ENCODE results near the gene ZFP36.

The ZFP36 gene

GRCh38 chr19:39379865-39380396 is 26.7 kb upstream of the ZFP36 start:
- DNase-seq (ENCODE audit: low read depth), result no peak
- no peak overlapping the region for H3K4me3 ChIP-seq (replicated peaks; ENCODE audit: low read depth, low read length)
- no peak for TF ChIP-seq CTCF (IDR thresholded peaks at IDR 0.05; ENCODE audit: low read length, missing control alignments)

GRCh38 chr19:39380521-39381502 is 25.8 kb upstream of the ZFP36 start:
- no peak for DNase-seq (ENCODE audit: low read depth)
- no peak overlapping the region for H3K4me3 ChIP-seq (replicated peaks; ENCODE audit: low read depth, low read length)
- TF ChIP-seq CTCF (IDR thresholded peaks at IDR 0.05; ENCODE audit: low read length, missing control alignments), result no peak

GRCh38 chr19:39381910-39382611 is 24.6 kb upstream of the ZFP36 start:
- no peak for TF ChIP-seq CTCF (IDR thresholded peaks at IDR 0.05; ENCODE audit: low read length, missing control alignments)
- DNase-seq (ENCODE audit: low read depth), result no peak
- no peak overlapping the region for H3K4me3 ChIP-seq (replicated peaks; ENCODE audit: low read depth, low read length)

- DNase-seq (ENCODE audit: low read depth), result no peak
- TF ChIP-seq CTCF (IDR thresholded peaks at IDR 0.05; ENCODE audit: low read length, missing control alignments), result no peak
- no peak overlapping the region for H3K4me3 ChIP-seq (replicated peaks; ENCODE audit: low read depth, low read length)
These were observed 23.4 kb upstream of the ZFP36 start for GRCh38 chr19:39382991-39383828.

- DNase-seq (ENCODE audit: low read depth), result no peak
- H3K4me3 ChIP-seq (replicated peaks; ENCODE audit: low read depth, low read length), result no peak overlapping the region
- TF ChIP-seq CTCF (IDR thresholded peaks at IDR 0.05; ENCODE audit: low read length, missing control alignments), result no peak
These were observed 21.6 kb upstream of the ZFP36 start for GRCh38 chr19:39384839-39385568.

Measured in fibroblast of pulmonary artery (primary cell).